GM21360 (cell line): Measurements from ENCODE around the gene TINAGL1.

Experiments used
- ATAC-seq: cut with Tn5 transposase; IDR thresholded peaks from one replicate; pipeline ENCODE4 v1.9.1; 2021; ENCODE audit warnings: mild to moderate bottlenecking, moderate library complexity; ENCODE audit not compliant: unreplicated experiment

TINAGL1 gene

GRCh38 chr1:31567956-31568570, 8.3 kb upstream of the TINAGL1 start:
- ATAC-seq, result no peak

GRCh38 chr1:31568895-31569595, 7.3 kb upstream of the TINAGL1 start:
- no peak for ATAC-seq

- no peak for ATAC-seq
Observed at GRCh38 chr1:31569596-31570173, 6.6 kb upstream of the TINAGL1 start.

- no peak for ATAC-seq
Observed at GRCh38 chr1:31570228-31570627, 6.1 kb upstream of the TINAGL1 start.

GRCh38 chr1:31570906-31571305, 5.4 kb upstream of the TINAGL1 start:
- no peak for ATAC-seq

GRCh38 chr1:31571340-31572295, 4.7 kb upstream of the TINAGL1 start:
- ATAC-seq, result no peak

GRCh38 chr1:31572323-31573104, 3.8 kb upstream of the TINAGL1 start:
- no peak for ATAC-seq

- ATAC-seq, result no peak
Observed at GRCh38 chr1:31573261-31573660, 3.1 kb upstream of the TINAGL1 start.

- ATAC-seq, result no peak
Observed at GRCh38 chr1:31574749-31575368, 1.5 kb upstream of the TINAGL1 start.

- ATAC-seq, result no peak
Observed at GRCh38 chr1:31575369-31576140, 760 bp upstream of the TINAGL1 start.

- ATAC-seq, result no peak
Observed at GRCh38 chr1:31576743-31577455, 584 bp downstream of the TINAGL1 start.

- no peak for ATAC-seq
Observed at GRCh38 chr1:31577515-31578192, 1.3 kb downstream of the TINAGL1 start.

GRCh38 chr1:31579374-31579773, 3.1 kb downstream of the TINAGL1 start:
- no peak for ATAC-seq

- ATAC-seq, result no peak
Observed at GRCh38 chr1:31580513-31580870, 4.2 kb downstream of the TINAGL1 start.

GRCh38 chr1:31580891-31581603, 4.7 kb downstream of the TINAGL1 start:
- no peak for ATAC-seq

- ATAC-seq, result no peak
Observed at GRCh38 chr1:31581821-31582810, 5.8 kb downstream of the TINAGL1 start.
